ENCODE data around the gene GNB3.

The GNB3 gene

DNA sequence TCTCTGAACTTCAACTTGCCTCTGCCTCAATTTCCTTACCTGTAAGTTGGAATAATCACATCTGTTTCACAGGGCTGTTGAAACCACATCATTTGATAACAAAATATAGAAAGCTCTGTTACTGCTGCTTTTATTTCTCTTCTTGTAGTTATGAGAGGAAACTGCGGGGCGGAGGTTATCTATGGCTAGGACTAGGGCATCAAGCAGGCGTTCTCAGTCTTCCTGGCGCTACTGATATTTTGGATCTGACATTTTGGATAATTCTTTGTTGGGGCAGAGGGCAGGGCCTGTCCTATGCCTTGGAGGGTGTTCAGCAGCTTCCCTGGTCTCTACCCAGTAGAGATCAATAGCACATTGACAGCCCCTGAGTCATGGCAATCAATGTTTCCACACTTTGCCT is 8.6 kb upstream of the GNB3 start:
- no peak for DNase-seq (ENCODE audit: extremely low read depth, low read depth)
- TF ChIP-seq, protein P1, sequence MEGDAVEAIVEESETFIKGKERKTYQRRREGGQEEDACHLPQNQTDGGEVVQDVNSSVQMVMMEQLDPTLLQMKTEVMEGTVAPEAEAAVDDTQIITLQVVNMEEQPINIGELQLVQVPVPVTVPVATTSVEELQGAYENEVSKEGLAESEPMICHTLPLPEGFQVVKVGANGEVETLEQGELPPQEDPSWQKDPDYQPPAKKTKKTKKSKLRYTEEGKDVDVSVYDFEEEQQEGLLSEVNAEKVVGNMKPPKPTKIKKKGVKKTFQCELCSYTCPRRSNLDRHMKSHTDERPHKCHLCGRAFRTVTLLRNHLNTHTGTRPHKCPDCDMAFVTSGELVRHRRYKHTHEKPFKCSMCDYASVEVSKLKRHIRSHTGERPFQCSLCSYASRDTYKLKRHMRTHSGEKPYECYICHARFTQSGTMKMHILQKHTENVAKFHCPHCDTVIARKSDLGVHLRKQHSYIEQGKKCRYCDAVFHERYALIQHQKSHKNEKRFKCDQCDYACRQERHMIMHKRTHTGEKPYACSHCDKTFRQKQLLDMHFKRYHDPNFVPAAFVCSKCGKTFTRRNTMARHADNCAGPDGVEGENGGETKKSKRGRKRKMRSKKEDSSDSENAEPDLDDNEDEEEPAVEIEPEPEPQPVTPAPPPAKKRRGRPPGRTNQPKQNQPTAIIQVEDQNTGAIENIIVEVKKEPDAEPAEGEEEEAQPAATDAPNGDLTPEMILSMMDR (IDR thresholded peaks at IDR 0.05; ENCODE audit: low read depth, low read length) = no peak

DNA sequence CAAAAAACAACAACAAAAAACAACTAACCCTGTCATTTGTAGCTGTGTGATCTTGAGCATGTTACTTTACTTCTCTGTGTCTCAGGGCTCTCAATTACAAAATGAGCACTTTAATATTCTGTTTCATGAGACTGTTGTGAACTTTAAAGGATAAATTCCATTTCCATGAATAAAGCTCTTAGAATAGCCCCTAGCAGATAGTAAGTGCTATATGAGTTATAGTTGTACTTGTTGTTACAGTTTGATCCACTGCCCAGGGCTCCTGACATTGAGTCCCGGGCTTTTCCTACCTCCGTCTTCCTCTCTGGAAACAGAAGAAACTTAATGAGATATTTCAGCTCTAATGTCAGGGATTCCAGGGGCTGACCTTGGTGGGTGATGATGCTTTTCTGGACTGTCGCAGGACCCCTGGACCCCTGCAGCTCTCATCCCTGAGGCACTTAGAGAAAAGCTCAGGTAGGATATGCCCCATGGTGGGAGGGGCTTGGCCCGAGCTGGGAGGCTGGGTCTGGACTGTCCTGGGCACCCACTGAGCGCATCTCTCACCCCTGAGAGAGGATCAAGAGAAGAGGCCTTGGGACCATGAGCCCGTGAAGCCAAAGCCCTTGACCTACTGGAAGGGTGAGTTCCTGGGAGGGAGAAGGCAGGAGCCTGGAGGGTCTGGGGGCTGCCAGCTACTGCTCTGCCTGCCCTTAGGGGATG is 7.4 kb upstream of the GNB3 start:
- TF ChIP-seq, protein P1 (IDR thresholded peaks at IDR 0.05; ENCODE audit: low read depth, low read length) = no peak
- no peak for DNase-seq (ENCODE audit: extremely low read depth, low read depth)

DNA sequence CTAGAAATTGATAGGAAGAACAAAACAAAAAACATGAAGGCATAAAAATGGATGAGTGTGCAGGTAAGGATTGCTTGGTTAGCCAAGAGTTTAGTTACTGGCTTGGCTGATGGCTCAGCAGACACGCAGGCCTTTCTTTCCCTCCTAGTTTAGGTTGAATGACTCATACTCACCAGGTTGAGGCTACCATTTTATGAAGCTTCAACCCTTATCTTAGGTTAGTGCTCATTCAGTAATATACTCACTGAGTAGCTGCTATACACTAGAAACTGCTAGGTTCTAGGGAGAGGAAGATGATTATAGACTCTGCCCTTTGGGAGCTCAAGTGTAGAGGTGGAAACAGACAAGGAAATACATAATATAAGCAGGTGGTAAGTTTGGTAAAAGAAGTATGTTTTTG is 6.5 kb upstream of the GNB3 start:
- TF ChIP-seq, protein P1 (IDR thresholded peaks at IDR 0.05; ENCODE audit: low read depth, low read length) = no peak
- no peak for DNase-seq (ENCODE audit: extremely low read depth, low read depth)

DNA sequence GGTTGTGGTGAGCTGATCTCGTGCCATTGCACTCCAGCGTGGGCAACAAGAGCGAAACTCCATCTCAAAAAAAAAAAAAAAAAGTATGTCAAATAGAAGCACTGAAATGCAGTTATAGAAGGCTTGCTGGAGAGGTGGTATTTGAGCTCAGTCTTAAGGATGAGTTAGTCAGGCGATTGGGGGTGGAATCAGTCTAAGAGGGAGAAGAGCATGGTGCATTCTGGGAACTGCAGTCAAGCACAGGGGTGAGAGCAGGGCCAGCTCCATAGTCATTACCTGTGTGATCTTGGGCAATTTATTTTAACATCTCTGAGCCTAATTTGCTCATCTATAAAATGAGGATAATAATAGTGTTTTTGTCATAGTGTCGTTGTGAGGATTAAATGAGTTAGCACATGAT is 5.9 kb upstream of the GNB3 start:
- DNase-seq (ENCODE audit: extremely low read depth, low read depth) = no peak

DNA sequence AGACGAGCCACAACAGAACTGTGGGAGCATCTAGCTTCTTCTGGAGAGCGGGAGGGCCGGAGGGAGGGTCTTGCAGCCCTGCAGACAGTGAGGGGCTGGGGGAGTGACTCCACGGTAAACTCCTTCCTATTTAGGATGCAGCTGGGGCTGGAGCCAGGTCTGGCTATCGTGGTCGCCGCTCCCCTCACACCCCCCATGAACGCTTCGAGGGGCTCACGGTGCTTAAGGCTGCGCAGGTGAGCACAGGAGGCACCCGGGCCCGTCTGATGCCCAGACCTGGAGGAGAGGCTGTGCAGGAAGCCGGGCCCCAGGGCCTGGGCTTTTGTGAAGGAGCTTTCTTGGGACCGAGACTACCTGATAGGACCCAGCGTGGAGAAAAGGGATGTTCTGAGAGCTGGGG is 3.9 kb upstream of the GNB3 start:
- no peak for DNase-seq (ENCODE audit: extremely low read depth, low read depth)
- TF ChIP-seq, protein P1 (IDR thresholded peaks at IDR 0.05; ENCODE audit: low read depth, low read length) = no peak

More for the DNA sequence above, 5.9 kb upstream of the GNB3 start:
- TF ChIP-seq, protein P1 (IDR thresholded peaks at IDR 0.05; ENCODE audit: low read depth, low read length) = no peak

DNA sequence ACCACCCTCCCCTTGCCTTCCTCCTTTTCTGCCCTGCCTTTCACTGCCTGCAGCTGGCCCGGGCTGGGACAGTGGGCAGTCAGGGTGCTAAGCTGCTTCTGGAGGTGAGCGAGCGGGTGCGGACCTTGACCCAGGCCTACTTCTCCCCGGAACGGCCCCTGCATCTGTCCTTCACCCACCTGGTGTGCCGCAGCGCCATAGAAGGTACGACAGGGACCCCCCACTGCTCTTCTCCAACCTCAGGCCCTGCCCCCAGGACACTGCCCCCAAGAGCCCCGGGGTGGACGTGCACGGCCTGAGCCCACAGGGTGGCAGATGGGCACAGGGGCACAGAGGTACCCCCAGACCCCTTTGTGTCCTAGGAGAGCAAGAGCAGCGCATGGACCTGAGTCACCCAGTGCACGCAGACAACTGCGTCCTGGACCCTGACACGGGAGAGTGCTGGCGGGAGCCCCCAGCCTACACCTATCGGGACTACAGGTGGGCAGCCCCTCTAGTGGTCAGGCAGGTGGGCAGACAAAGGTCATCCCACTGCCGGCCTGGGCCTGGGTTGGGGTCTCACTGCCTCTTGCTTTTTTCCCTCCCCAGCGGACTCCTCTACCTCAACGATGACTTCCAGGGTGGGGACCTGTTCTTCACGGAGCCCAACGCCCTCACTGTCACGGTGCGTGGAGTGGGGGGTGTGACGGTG is 3.2 kb upstream of the GNB3 start:
- TF ChIP-seq, protein P1 (IDR thresholded peaks at IDR 0.05; ENCODE audit: low read depth, low read length) = no peak
- no peak for DNase-seq (ENCODE audit: extremely low read depth, low read depth)

DNA sequence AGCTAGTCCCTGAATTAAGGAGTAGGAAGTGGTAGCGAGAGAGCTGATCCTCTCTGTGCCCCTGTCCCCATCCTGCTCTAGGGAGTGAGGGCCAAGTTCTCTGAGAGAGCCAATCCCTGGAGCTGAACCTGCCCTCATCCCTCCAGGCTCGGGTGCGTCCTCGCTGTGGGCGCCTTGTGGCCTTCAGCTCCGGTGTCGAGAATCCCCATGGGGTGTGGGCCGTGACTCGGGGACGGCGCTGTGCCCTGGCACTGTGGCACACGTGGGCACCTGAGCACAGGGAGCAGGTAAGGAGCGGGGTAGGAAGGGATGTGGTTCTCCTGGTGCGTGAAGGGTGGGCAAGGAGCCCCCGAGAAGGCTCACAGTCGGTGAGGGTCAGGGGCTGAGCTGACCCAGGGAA is 1.9 kb upstream of the GNB3 start:
- TF ChIP-seq, protein P1 (IDR thresholded peaks at IDR 0.05; ENCODE audit: low read depth, low read length) = no peak
- no peak for DNase-seq (ENCODE audit: extremely low read depth, low read depth)

All from AG09319 (cell line).